Measurements from ENCODE around the gene ACOXL. TPM values are rescaled to one million over a fixed set of nuclear protein-coding genes. Genes with fewer than 3 reads are reported as not detected.

The ACOXL gene
- total RNA-seq, 6 experiments from 2014 or later: not detected

GRCh38 chr2:110869472-110870446 lies 137.4 kb downstream of the ACOXL start:
- H3K4me1 ChIP-seq: no peaks in the 10 kb centered on the region

GRCh38 chr2:110870545-110870944 lies 138.2 kb downstream of the ACOXL start:
- TF ChIP-seq CTCF (IDR thresholded peaks at IDR 0.05) (no peak), POLR2A (IDR thresholded peaks at IDR 0.05) (no peak)
- no peaks in the 10 kb centered on the region for H3K4me1 ChIP-seq
- intact Hi-C loops (cut with DNase I): no loop called here
- 33% methylated on average over 2 of the region's 2 CpGs for WGBS (ENCODE audit: insufficient coverage, low coverage, low lambda C conversion rate, missing lambda C conversion rate)
- H3K4me3 ChIP-seq: no peak overlapping the region
- no peak for ATAC-seq
- no peaks in the 10 kb centered on the region for H3K27me3 ChIP-seq
- no peak overlapping the region for H3K27ac ChIP-seq
- no peaks in the 10 kb centered on the region for H3K9me3 ChIP-seq
- DNase-seq: no peak
- no peaks in the 10 kb centered on the region for H3K36me3 ChIP-seq

More at GRCh38 chr2:110869472-110870446, 137.4 kb downstream of the ACOXL start:
- no peak for ATAC-seq
- DNase-seq: no peak
- no peak overlapping the region for H3K27ac ChIP-seq
- intact Hi-C loops (cut with DNase I): no loop called here
- H3K9me3 ChIP-seq: no peaks in the 10 kb centered on the region
- no peaks in the 10 kb centered on the region for H3K36me3 ChIP-seq
- H3K4me3 ChIP-seq: no peak overlapping the region
- TF ChIP-seq POLR2A (IDR thresholded peaks at IDR 0.05) (no peak), CTCF (IDR thresholded peaks at IDR 0.05) (no peak)
- WGBS (ENCODE audit: insufficient coverage, low coverage, low lambda C conversion rate, missing lambda C conversion rate): 50% methylated on average over 2 of the region's 10 CpGs
- H3K27me3 ChIP-seq: no peaks in the 10 kb centered on the region

- Histone ChIP-seq H3K36me3 (no peaks in the 10 kb centered on the region), H3K27me3 (no peaks in the 10 kb centered on the region), H3K27ac (no peak overlapping the region), H3K9me3 (no peaks in the 10 kb centered on the region), H3K4me3 (no peak overlapping the region), H3K4me1 (no peaks in the 10 kb centered on the region)
- TF ChIP-seq POLR2A (IDR thresholded peaks at IDR 0.05): no peak
- no peak for TF ChIP-seq CTCF (IDR thresholded peaks at IDR 0.05)
- ATAC-seq (no peak), DNase-seq (no peak)
- intact Hi-C loops (cut with DNase I): no loop called here
- WGBS (ENCODE audit: insufficient coverage, low coverage, low lambda C conversion rate, missing lambda C conversion rate): 100% methylated on average over 1 of the region's 6 CpGs
These were observed 139.3 kb downstream of the ACOXL start for GRCh38 chr2:110871637-110872036.

- Histone ChIP-seq H3K27me3 (no peaks in the 10 kb centered on the region), H3K36me3 (no peaks in the 10 kb centered on the region), H3K4me3 (no peak overlapping the region), H3K9me3 (no peaks in the 10 kb centered on the region), H3K4me1 (no peaks in the 10 kb centered on the region), H3K27ac (no peak overlapping the region)
- no peak for DNase-seq
- no peak for ATAC-seq
- TF ChIP-seq POLR2A (IDR thresholded peaks at IDR 0.05): no peak
- TF ChIP-seq CTCF (IDR thresholded peaks at IDR 0.05): no peak
- intact Hi-C loops (cut with DNase I): no loop called here
- 90% methylated on average over 4 of the region's 4 CpGs for WGBS (ENCODE audit: insufficient coverage, low coverage, low lambda C conversion rate, missing lambda C conversion rate)
These were observed 140.1 kb downstream of the ACOXL start for GRCh38 chr2:110872521-110872920.

Data from right lobe of liver (tissue), 6 donors.